Activated naive CD4-positive, alpha-beta T cell treated with anti-CD3 and anti-CD28 coated beads for 36 hours (primary cell): ENCODE measurements around the gene STUB1. TPM values are rescaled to one million over a fixed set of nuclear protein-coding genes. Genes with fewer than 3 reads are reported as not detected.
A peak's percentile ranks its signal among the peaks of the same experiment; 100 is the strongest.

ENCODE experiments used
- CTCF ChIA-PET: fragments of 350-600 bp; sonication (Branson Sonifier 250); formaldehyde crosslinking; loops from one replicate; lab custom pipeline; 2021; ENCODE audit warnings: antibody characterized with exemption; lab: Charles Lee
- DNase-seq: peaks from one replicate; pipeline ENCODE4 v3.0.0-alpha.2; 2020
- H3K27ac Mint-ChIP-seq: one replicate; pipeline ENCODE4 v1.8.0; 2021; ENCODE audit warnings: mild to moderate bottlenecking, mixed read lengths
- H3K27me3 Mint-ChIP-seq: one replicate; pipeline ENCODE4 v1.8.0; 2021; ENCODE audit warnings: low read depth, mixed read lengths
- H3K36me3 Mint-ChIP-seq: one replicate; pipeline ENCODE4 v1.8.0; 2021; ENCODE audit warnings: low read depth, mixed read lengths
- H3K4me1 Mint-ChIP-seq: one replicate; pipeline ENCODE4 v1.8.0; 2021; ENCODE audit warnings: low read depth, mixed read lengths
- H3K4me3 Mint-ChIP-seq: one replicate; pipeline ENCODE4 v1.8.0; 2021; ENCODE audit warnings: mild to moderate bottlenecking, moderate library complexity, mixed read lengths
- H3K9me3 Mint-ChIP-seq: one replicate; pipeline ENCODE4 v1.8.0; 2021; ENCODE audit warnings: mixed read lengths
- intact Hi-C: fragments of 100-400 bp; cut with micrococcal nuclease; formaldehyde crosslinking; loops from one replicate; pipeline ENCODE4 v1.15.1; 2023
- total RNA-seq, 2 experiments: library from RNA; stranded (reverse); gene quantifications; one replicate each; pipeline ENCODE4 v1.2.3, GENCODE V29; 2021

Gene STUB1
- total RNA-seq = 10 to 100 TPM; 40.3 to 44.1 TPM

GRCh38 chr16:679814-680624 is at the start of gene STUB1:
Gene STUB1 (plus strand): TSS chr16:680410. CDS start chr16:680526, 116 bp downstream.
- H3K4me3 Mint-ChIP-seq = peak within 1 kb of the TSS; percentile 80

GRCh38 chr16:630815-631405 is 49.3 kb upstream of the STUB1 start, which contains the start of gene WFIKKN1:
Gene WFIKKN1 (plus strand): TSS chr16:630985. CDS start chr16:631254, 269 bp downstream.
- Mint-ChIP-seq H3K27me3 (no peaks in the 10 kb centered on the region), H3K27ac (no peak within 1 kb of the TSS), H3K9me3 (no peaks in the 10 kb centered on the region), H3K36me3 (peaks cover 9% of the 10 kb centered on the region), H3K4me1 (peaks cover 7% of the 10 kb centered on the region), H3K4me3 (no peak within 1 kb of the TSS)
- CTCF ChIA-PET = no interaction called here
- intact Hi-C loops = no loop called here
- DNase-seq = no peak

More at GRCh38 chr16:679814-680624, at the start of gene STUB1:
- Mint-ChIP-seq H3K27me3 (peaks cover 3% of the 10 kb centered on the region), H3K9me3 (no peaks in the 10 kb centered on the region), H3K4me1 (peaks cover 38% of the 10 kb centered on the region), H3K36me3 (peaks cover 11% of the 10 kb centered on the region), H3K27ac (peak within 1 kb of the TSS; percentile 19)
- intact Hi-C loops = loop anchor here (1.0 to 5.0 kb wide), 5 partner anchors 12 to 291 kb away; partner anchors contain the start of genes ANTKMT, CAPN15, LMF1 and RHOT2
- DNase-seq = peak; percentile 90
- CTCF ChIA-PET = no interaction called here

GRCh38 chr16:631808-632358 is 48.3 kb upstream of the STUB1 start:
- H3K4me3 Mint-ChIP-seq = no peak overlapping the region
- no peak for DNase-seq
- intact Hi-C loops = no loop called here
- no peaks in the 10 kb centered on the region for H3K27me3 Mint-ChIP-seq
- no peaks in the 10 kb centered on the region for H3K9me3 Mint-ChIP-seq
- H3K4me1 Mint-ChIP-seq = peaks cover 10% of the 10 kb centered on the region
- no peak overlapping the region for H3K27ac Mint-ChIP-seq
- H3K36me3 Mint-ChIP-seq = peaks cover 11% of the 10 kb centered on the region
- CTCF ChIA-PET = no interaction called here

GRCh38 chr16:632486-633335 is 47.5 kb upstream of the STUB1 start:
- H3K4me3 Mint-ChIP-seq = no peak overlapping the region
- intact Hi-C loops = no loop called here

GRCh38 chr16:633336-634050 is 46.7 kb upstream of the STUB1 start:
- intact Hi-C loops = no loop called here
- Mint-ChIP-seq H3K27me3 (no peaks in the 10 kb centered on the region), H3K27ac (no peak overlapping the region), H3K36me3 (peaks cover 11% of the 10 kb centered on the region), H3K9me3 (no peaks in the 10 kb centered on the region), H3K4me1 (peaks cover 15% of the 10 kb centered on the region), H3K4me3 (no peak overlapping the region)
- DNase-seq = no peak
- CTCF ChIA-PET = interaction anchor here (0.6 kb wide), 1 partner anchor 211 kb away, joined by 3 read pairs; no protein-coding TSS in a partner anchor

More at GRCh38 chr16:632486-633335, 47.5 kb upstream of the STUB1 start:
- CTCF ChIA-PET = no interaction called here
- H3K27me3 Mint-ChIP-seq = no peaks in the 10 kb centered on the region
- H3K27ac Mint-ChIP-seq = no peak overlapping the region
- H3K4me1 Mint-ChIP-seq = peaks cover 14% of the 10 kb centered on the region
- DNase-seq = no peak
- peaks cover 11% of the 10 kb centered on the region for H3K36me3 Mint-ChIP-seq
- no peaks in the 10 kb centered on the region for H3K9me3 Mint-ChIP-seq

GRCh38 chr16:634051-634670 is 46.0 kb upstream of the STUB1 start:
- Mint-ChIP-seq H3K4me3 (peak overlapping the region; percentile 45), H3K27ac (no peak overlapping the region), H3K9me3 (no peaks in the 10 kb centered on the region), H3K27me3 (no peaks in the 10 kb centered on the region), H3K36me3 (peaks cover 11% of the 10 kb centered on the region), H3K4me1 (peaks cover 15% of the 10 kb centered on the region)
- no peak for DNase-seq
- CTCF ChIA-PET = interaction anchor here (0.6 kb wide), 1 partner anchor 212 kb away, joined by 3 read pairs; no protein-coding TSS in a partner anchor
- intact Hi-C loops = no loop called here

GRCh38 chr16:634996-635395 is 45.2 kb upstream of the STUB1 start:
- Mint-ChIP-seq H3K36me3 (peaks cover 11% of the 10 kb centered on the region), H3K9me3 (no peaks in the 10 kb centered on the region), H3K27ac (no peak overlapping the region), H3K4me3 (peak overlapping the region; percentile 66), H3K4me1 (peaks cover 15% of the 10 kb centered on the region), H3K27me3 (no peaks in the 10 kb centered on the region)
- CTCF ChIA-PET = no interaction called here
- no peak for DNase-seq
- intact Hi-C loops = no loop called here

GRCh38 chr16:635573-636205 is 44.5 kb upstream of the STUB1 start:
- H3K27me3 Mint-ChIP-seq = no peaks in the 10 kb centered on the region
- H3K4me3 Mint-ChIP-seq = peak overlapping the region; percentile 90
- H3K4me1 Mint-ChIP-seq = peaks cover 15% of the 10 kb centered on the region
- peak; percentile 28 for DNase-seq
- H3K36me3 Mint-ChIP-seq = peaks cover 11% of the 10 kb centered on the region
- intact Hi-C loops = loop anchor here (1.0 to 2.0 kb wide), 5 partner anchors 14 to 110 kb away; partner anchors contain the start of genes JMJD8 and WDR90
- no peak overlapping the region for H3K27ac Mint-ChIP-seq
- H3K9me3 Mint-ChIP-seq = no peaks in the 10 kb centered on the region
- CTCF ChIA-PET = interaction anchor here (0.7 kb wide), 1 partner anchor 529 kb away, joined by 3 read pairs; no protein-coding TSS in a partner anchor

GRCh38 chr16:636206-637080 is 43.8 kb upstream of the STUB1 start, which contains the start of gene METTL26:
Gene METTL26 (minus strand): TSS chr16:636305. CDS start chr16:636290, 15 bp downstream.
- Mint-ChIP-seq H3K4me1 (peaks cover 15% of the 10 kb centered on the region), H3K4me3 (peak within 1 kb of the TSS; percentile 90), H3K36me3 (peaks cover 11% of the 10 kb centered on the region), H3K27ac (peak within 1 kb of the TSS; percentile 91), H3K27me3 (no peaks in the 10 kb centered on the region), H3K9me3 (no peaks in the 10 kb centered on the region)
- peak; percentile 95 for DNase-seq
- CTCF ChIA-PET = interaction anchor here (0.6 to 1.2 kb wide), 3 partner anchors 11 to 529 kb away, joined by 3 to 6 read pairs (median 3); no protein-coding TSS in a partner anchor
- intact Hi-C loops = loop anchor here (1.0 to 2.0 kb wide), 5 partner anchors 13 to 111 kb away; partner anchors contain the start of genes JMJD8 and WDR90
